MCF 10A (cell line): Measurements from ENCODE around the gene TLNRD1. TPM values are rescaled to one million over a fixed set of nuclear protein-coding genes. Genes with fewer than 3 reads are reported as not detected.

Experiments
- BruUV-seq: library from RNA; stranded (reverse); fragments of 400-500 nt; replicated peaks from 2 replicates; lab custom pipeline; 2021; lab: Mats Ljungman, UMichigan
- CTCF ChIA-PET: fragments of 300-600 bp; sonication (Branson Sonifier 250); formaldehyde crosslinking; extraction: SDS; loops from one replicate; lab custom pipeline; 2021; ENCODE audit warnings: antibody characterized with exemption, inconsistent platforms; lab: Yijun Ruan, JAX
- POLR2A ChIA-PET: fragments of 300-600, 350-650 bp; sonication (Branson Sonifier 250); formaldehyde crosslinking; extraction: SDS; loops from one replicate; lab custom pipeline; 2020; ENCODE audit warnings: antibody characterized with exemption, inconsistent platforms; lab: Yijun Ruan, JAX
- DNase-seq: peaks from one replicate; pipeline ENCODE4 v3.0.0-alpha.2; 2018; ENCODE audit not compliant: unreplicated experiment
- H3K27ac Mint-ChIP-seq: one replicate; pipeline ENCODE4 v1.8.0; 2022; ENCODE audit warnings: mild to moderate bottlenecking, low read depth, mixed read lengths; ENCODE audit not compliant: unreplicated experiment
- H3K27me3 Mint-ChIP-seq: one replicate; pipeline ENCODE4 v1.8.0; 2022; ENCODE audit warnings: mixed read lengths; ENCODE audit not compliant: insufficient read depth, unreplicated experiment
- H3K36me3 Mint-ChIP-seq: one replicate; pipeline ENCODE4 v1.8.0; 2022; ENCODE audit warnings: mild to moderate bottlenecking, moderate library complexity, mixed read lengths; ENCODE audit not compliant: insufficient read depth, unreplicated experiment
- H3K4me1 Mint-ChIP-seq: one replicate; pipeline ENCODE4 v1.8.0; 2022; ENCODE audit warnings: mixed read lengths; ENCODE audit not compliant: insufficient read depth, unreplicated experiment
- H3K4me3 Mint-ChIP-seq: one replicate; pipeline ENCODE4 v1.8.0; 2022; ENCODE audit warnings: mild to moderate bottlenecking, moderate library complexity, mixed read lengths; ENCODE audit not compliant: unreplicated experiment
- H3K9me3 Mint-ChIP-seq: one replicate; pipeline ENCODE4 v1.8.0; 2022; ENCODE audit warnings: mixed read lengths; ENCODE audit not compliant: unreplicated experiment
- intact Hi-C: fragments of 100-400 bp; cut with micrococcal nuclease; formaldehyde crosslinking; loops from 2 replicates; pipeline ENCODE4 v1.14.1; 2022
- total RNA-seq: library from RNA; stranded (reverse); gene quantifications from 2 replicates; pipeline ENCODE4 v1.2.3, GENCODE V29; 2022
- TF ChIP-seq, protein P1 (sequence below): fragments of 200-600 bp; IDR thresholded peaks from one replicate; pipeline ENCODE4 v1.8.0; 2022; ENCODE audit warnings: antibody characterized with exemption, mild to moderate bottlenecking; ENCODE audit not compliant: unreplicated experiment

The TLNRD1 gene
- total RNA-seq, 1 experiment from 2014 or later = 17.1 TPM

DNA sequence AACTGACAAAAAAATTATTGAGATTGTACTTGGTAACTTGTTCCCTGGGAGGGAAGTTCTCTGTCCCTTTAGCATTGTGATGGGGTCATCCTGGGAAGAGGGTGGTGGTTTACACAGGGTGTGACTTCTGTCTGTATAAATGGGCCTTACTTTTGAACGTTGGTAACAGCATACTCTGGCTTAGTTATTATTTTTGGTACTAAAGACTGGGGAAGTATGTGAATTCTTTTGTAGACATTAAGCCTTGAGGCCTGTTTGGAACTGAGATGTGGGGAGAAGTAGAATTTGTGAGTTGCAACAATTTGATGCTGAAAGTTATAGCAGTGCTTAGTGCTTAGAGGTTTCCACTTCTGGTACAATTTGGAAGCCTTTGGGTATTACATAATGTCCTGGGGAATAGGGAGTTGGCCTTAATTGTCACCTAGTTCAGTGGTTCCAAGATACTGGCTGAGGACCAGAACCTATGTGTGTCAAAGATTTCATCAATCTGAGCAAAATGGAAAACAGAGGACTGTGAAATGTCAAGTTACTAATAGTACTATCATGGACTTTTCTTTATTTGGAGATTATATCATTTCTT lies 15.9 kb downstream of the TLNRD1 start:
- Mint-ChIP-seq H3K27ac (no peak overlapping the region), H3K36me3 (no peaks in the 10 kb centered on the region), H3K27me3 (no peaks in the 10 kb centered on the region), H3K4me3 (no peak overlapping the region), H3K4me1 (peaks cover 6% of the 10 kb centered on the region), H3K9me3 (no peaks in the 10 kb centered on the region)
- POLR2A ChIA-PET = no interaction called here
- intact Hi-C loops = no loop called here
- no TSS peak for BruUV-seq
- TF ChIP-seq, protein P1, sequence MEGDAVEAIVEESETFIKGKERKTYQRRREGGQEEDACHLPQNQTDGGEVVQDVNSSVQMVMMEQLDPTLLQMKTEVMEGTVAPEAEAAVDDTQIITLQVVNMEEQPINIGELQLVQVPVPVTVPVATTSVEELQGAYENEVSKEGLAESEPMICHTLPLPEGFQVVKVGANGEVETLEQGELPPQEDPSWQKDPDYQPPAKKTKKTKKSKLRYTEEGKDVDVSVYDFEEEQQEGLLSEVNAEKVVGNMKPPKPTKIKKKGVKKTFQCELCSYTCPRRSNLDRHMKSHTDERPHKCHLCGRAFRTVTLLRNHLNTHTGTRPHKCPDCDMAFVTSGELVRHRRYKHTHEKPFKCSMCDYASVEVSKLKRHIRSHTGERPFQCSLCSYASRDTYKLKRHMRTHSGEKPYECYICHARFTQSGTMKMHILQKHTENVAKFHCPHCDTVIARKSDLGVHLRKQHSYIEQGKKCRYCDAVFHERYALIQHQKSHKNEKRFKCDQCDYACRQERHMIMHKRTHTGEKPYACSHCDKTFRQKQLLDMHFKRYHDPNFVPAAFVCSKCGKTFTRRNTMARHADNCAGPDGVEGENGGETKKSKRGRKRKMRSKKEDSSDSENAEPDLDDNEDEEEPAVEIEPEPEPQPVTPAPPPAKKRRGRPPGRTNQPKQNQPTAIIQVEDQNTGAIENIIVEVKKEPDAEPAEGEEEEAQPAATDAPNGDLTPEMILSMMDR = no peak
- DNase-seq = no peak
- CTCF ChIA-PET = no interaction called here

DNA sequence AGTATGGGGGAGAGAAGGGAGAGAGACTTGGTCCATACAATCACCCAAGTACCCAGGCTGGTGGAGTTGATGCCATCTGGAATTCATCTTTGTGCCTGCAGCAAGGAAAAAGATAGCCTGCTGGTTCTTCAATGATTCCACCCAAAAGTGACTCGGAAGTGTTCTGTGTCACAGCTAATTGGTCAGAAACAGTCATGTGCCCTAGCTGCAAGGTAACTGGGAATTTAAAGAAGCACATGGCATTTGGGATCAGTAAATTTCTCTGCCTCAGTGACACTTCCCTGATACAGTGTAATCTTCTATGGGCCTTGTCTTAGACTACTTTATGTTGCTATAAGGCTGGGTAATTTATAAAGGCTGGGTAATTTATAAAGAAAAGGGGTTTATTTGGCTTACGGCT lies 17.5 kb downstream of the TLNRD1 start:
- ChIA-PET CTCF (interaction anchor here (1.2 kb wide), 1 partner anchor 248 kb away, joined by 4 read pairs; no protein-coding TSS in a partner anchor), POLR2A (interaction anchor here (1.0 kb wide), 1 partner anchor 16 kb away, joined by 3 read pairs; no protein-coding TSS in a partner anchor)
- TF ChIP-seq, protein P1 = no peak
- Mint-ChIP-seq H3K36me3 (no peaks in the 10 kb centered on the region), H3K27me3 (no peaks in the 10 kb centered on the region), H3K27ac (no peak overlapping the region), H3K4me3 (no peak overlapping the region), H3K4me1 (peaks cover 6% of the 10 kb centered on the region), H3K9me3 (no peaks in the 10 kb centered on the region)
- DNase-seq = no peak
- no TSS peak for BruUV-seq
- intact Hi-C loops = no loop called here

DNA sequence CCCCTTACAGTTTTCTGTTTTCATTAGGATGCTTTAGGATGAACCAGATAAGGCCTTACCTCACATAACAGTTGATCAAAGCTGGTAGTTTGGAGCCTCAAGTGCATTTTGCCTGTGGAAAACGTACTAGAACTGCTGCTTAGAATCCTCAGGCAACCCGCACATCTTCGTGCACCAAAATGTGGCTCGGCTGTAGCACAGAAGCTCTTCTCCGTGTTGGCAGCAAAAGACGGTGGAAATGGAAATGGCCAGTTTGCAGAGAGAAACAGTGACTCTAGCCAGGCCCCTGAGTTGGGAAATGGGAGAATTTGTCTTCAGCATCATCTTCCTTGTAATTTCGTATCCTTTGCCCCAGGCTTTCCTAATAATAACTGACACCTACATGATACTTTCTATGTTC lies 20.6 kb downstream of the TLNRD1 start:
- no peak overlapping the region for H3K4me3 Mint-ChIP-seq
- DNase-seq = no peak
- intact Hi-C loops = no loop called here
- no peaks in the 10 kb centered on the region for H3K9me3 Mint-ChIP-seq
- H3K27me3 Mint-ChIP-seq = no peaks in the 10 kb centered on the region
- CTCF ChIA-PET = interaction anchor here (0.6 to 1.0 kb wide), 2 partner anchors 234 to 727 kb away, joined by 3 to 4 read pairs; no protein-coding TSS in a partner anchor
- H3K27ac Mint-ChIP-seq = no peak overlapping the region
- POLR2A ChIA-PET = interaction anchor here (1.2 kb wide), 1 partner anchor 18 kb away, joined by 3 read pairs; no protein-coding TSS in a partner anchor
- H3K4me1 Mint-ChIP-seq = peaks cover 5% of the 10 kb centered on the region
- no peaks in the 10 kb centered on the region for H3K36me3 Mint-ChIP-seq
- TF ChIP-seq, protein P1 = no peak
- no TSS peak for BruUV-seq

DNA sequence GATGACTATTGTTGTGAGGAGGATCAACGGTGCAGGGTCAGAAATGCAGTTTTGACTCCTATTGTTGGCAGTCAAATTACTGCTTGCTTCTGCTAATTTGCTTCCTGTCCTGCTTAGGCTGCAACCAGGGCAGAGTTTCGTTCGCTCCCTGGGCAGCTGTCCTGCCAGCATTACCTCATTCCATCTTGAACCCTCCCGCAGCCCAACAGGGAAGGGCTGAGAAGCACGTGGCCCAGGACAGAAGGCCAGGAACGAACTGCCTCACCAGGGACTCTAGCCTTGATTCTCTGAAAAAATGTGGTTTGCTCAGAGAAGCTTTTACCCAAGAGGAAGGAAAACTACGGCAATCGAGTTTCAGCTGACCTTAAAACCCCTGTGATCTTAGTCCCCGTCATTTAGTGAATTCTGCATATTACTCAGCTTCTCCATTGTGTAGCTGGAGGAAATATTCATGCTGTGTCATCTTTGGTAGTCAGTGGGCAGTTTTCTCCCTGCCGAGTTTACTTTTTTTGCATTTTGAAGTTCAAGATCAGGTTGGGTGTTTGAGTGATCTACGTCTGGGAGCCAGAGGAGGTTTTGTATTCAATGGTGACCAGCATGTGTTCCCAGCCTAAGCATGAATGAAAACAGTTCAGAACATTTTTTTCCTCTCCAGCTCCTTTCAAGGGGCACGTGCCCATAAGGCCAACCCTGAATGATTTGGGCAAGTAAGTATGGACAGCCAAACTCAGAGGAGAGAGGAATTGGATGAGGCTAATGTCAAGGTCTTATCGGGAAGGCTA lies 23.0 kb downstream of the TLNRD1 start:
- POLR2A ChIA-PET = interaction anchor here (0.7 kb wide), 1 partner anchor 16 kb away, joined by 4 read pairs; no protein-coding TSS in a partner anchor
- no peak overlapping the region for H3K4me3 Mint-ChIP-seq

More for the DNA sequence above, 23.0 kb downstream of the TLNRD1 start:
- H3K27me3 Mint-ChIP-seq = no peaks in the 10 kb centered on the region
- no peak overlapping the region for H3K27ac Mint-ChIP-seq
- intact Hi-C loops = no loop called here
- CTCF ChIA-PET = interaction anchor here (0.7 kb wide), 1 partner anchor 18 kb away, joined by 4 read pairs; no protein-coding TSS in a partner anchor
- H3K9me3 Mint-ChIP-seq = no peaks in the 10 kb centered on the region
- DNase-seq = no peak
- BruUV-seq = no TSS peak
- H3K4me1 Mint-ChIP-seq = no peaks in the 10 kb centered on the region
- TF ChIP-seq, protein P1 = no peak
- H3K36me3 Mint-ChIP-seq = no peaks in the 10 kb centered on the region
